Endothelial cell of umbilical vein (primary cell): Measurements from ENCODE around the gene SART3. TPM values are rescaled to one million over a fixed set of nuclear protein-coding genes. Genes with fewer than 3 reads are reported as not detected.

Experiments
- BruUV-seq: library from RNA; stranded (reverse); fragments of 400-500 nt; replicated peaks from 2 replicates; lab custom pipeline; 2021; lab: Mats Ljungman, UMichigan
- CTCF ChIA-PET: fragments of 300-600, 350-600 bp; sonication (Branson Sonifier 250); formaldehyde crosslinking; loops from one replicate; lab custom pipeline; 2021; ENCODE audit warnings: antibody characterized with exemption, inconsistent platforms; lab: Charles Lee
- POLR2A ChIA-PET: fragments of 300-600, 350-600 bp; sonication (Branson Sonifier 250); formaldehyde crosslinking; loops from one replicate; lab custom pipeline; 2021; ENCODE audit warnings: antibody characterized with exemption, inconsistent platforms; lab: Charles Lee
- DNase-seq: peaks from one replicate; pipeline ENCODE4 v3.0.0-alpha.2; 2011; ENCODE audit warnings: low read depth, low spot score
- FAIRE-seq: peaks from 2 replicates; lab custom pipeline; 2011; peaks lifted over from hg19 to GRCh38; lab: Jason Lieb, UNC
- H2AFZ ChIP-seq: 2 replicates; pipeline ENCODE4 v1.6.0; 2012; ENCODE audit warnings: low read depth, low read length, control low read depth, inconsistent platforms
- H3K27ac ChIP-seq: 2 replicates; pipeline ENCODE4 v1.5.1; 2011; ENCODE audit warnings: low read depth, mild to moderate bottlenecking, control low read depth, low read length, moderate library complexity; ENCODE audit not compliant: insufficient read depth
- H3K27me3 ChIP-seq, 2 experiments: 2 replicates each; pipeline versions ENCODE4 v1.6.0 to v1.6.1; 2011; ENCODE audit warnings: low read length in 2 of 2, mixed read lengths in 1 of 2; ENCODE audit not compliant: control insufficient read depth in 2 of 2, insufficient read depth in 2 of 2
- H3K36me3 ChIP-seq, 2 experiments: 2 replicates in 1 of 2; 3 replicates in 1 of 2; pipeline ENCODE4 v1.5.1; 2011; ENCODE audit warnings: low read length in 2 of 2, mild to moderate bottlenecking in 1 of 2, moderate library complexity in 1 of 2; ENCODE audit not compliant: control insufficient read depth in 2 of 2, insufficient read depth in 2 of 2; ENCODE audit errors: extremely low read depth in 1 of 2
- H3K4me1 ChIP-seq: 3 replicates; pipeline ENCODE4 v1.5.1; 2011; ENCODE audit warnings: mild to moderate bottlenecking, low read length; ENCODE audit not compliant: control insufficient read depth, insufficient read depth; ENCODE audit errors: extremely low read depth
- H3K4me2 ChIP-seq: 2 replicates; pipeline ENCODE4 v1.6.1; 2011; ENCODE audit warnings: low read length, control low read depth, mixed read lengths; ENCODE audit not compliant: insufficient read depth
- H3K4me3 ChIP-seq, 3 experiments: fragments of 200-600 bp in 1 of 3; sonication (generic), shearing (Covaris generic) in 1 of 3; replicated peaks in 1 of 3; 2 replicates each; pipeline ENCODE4 v1.5.1; 2011 to 2016; ENCODE audit warnings: control low read depth in 3 of 3, low read length in 3 of 3, mild to moderate bottlenecking in 2 of 3, inconsistent platforms in 1 of 3, low read depth in 1 of 3, moderate library complexity in 1 of 3; ENCODE audit not compliant: insufficient read depth in 1 of 3
- H3K79me2 ChIP-seq: 2 replicates; pipeline ENCODE4 v1.6.0; 2012; ENCODE audit warnings: low read length, inconsistent platforms; ENCODE audit not compliant: control insufficient read depth, insufficient read depth
- H3K9ac ChIP-seq: replicated peaks from 2 replicates; pipeline ENCODE3; 2011; ENCODE audit warnings: low read length, control low read depth; ENCODE audit not compliant: insufficient read depth; ENCODE audit errors: extremely low read depth
- H3K9me1 ChIP-seq: replicated peaks from 3 replicates; pipeline ENCODE4 v1.6.0; 2011; ENCODE audit warnings: mild to moderate bottlenecking, low read length; ENCODE audit not compliant: control insufficient read depth, insufficient read depth; ENCODE audit errors: extremely low read depth
- H3K9me3 ChIP-seq: replicated peaks from 2 replicates; pipeline ENCODE4 v1.5.1; 2012; ENCODE audit warnings: low read length, inconsistent platforms; ENCODE audit not compliant: control insufficient read depth, insufficient read depth
- H4K20me1 ChIP-seq: replicated peaks from 2 replicates; pipeline ENCODE3; 2011; ENCODE audit warnings: mild to moderate bottlenecking, low read length; ENCODE audit not compliant: control insufficient read depth, insufficient read depth; ENCODE audit errors: extremely low read depth
- FOS ChIP-seq: IDR thresholded peaks from 2 replicates; pipeline ENCODE4 v1.6.1; 2011; ENCODE audit warnings: mild to moderate bottlenecking, low read length, moderate library complexity, borderline replicate concordance; ENCODE audit not compliant: insufficient read depth
- GATA2 ChIP-seq: IDR thresholded peaks from 2 replicates; pipeline ENCODE4 v1.7.0; 2011; ENCODE audit warnings: low read depth, mild to moderate bottlenecking, moderate library complexity, mixed read lengths, low read length; ENCODE audit not compliant: insufficient read length, insufficient read depth
- MYC ChIP-seq: IDR thresholded peaks from one replicate; pipeline ENCODE4 v1.6.1; 2011; ENCODE audit warnings: mild to moderate bottlenecking, low read depth, low read length
- POLR2AphosphoS5 ChIP-seq: IDR thresholded peaks from 2 replicates; pipeline ENCODE4 v1.6.1; 2012; ENCODE audit warnings: low read depth, mild to moderate bottlenecking, control low read depth, low read length, moderate library complexity; ENCODE audit not compliant: insufficient read depth
- dilution Hi-C: fragments of 300-500 bp; cut with MboI; formaldehyde crosslinking; loops from one replicate; pipeline ENCODE4 v1.15.0; 2019; ENCODE audit warnings: low sequenced_read_pairs; ENCODE audit not compliant: extremely low pct_ligation_motif_present
- intact Hi-C: fragments of 100-400 bp; cut with micrococcal nuclease; formaldehyde crosslinking; loops from one replicate; pipeline ENCODE4 v1.10.0; 2022
- polyA plus RNA-seq, 4 experiments: library from polyadenylated mRNA; depleted of rRNA in 3 of 4; stranded (reverse) in 3 of 4; unstranded in 1 of 4; fragments of >200 nt; gene quantifications; 2 replicates each; pipeline versions ENCODE4 v1.2.1 to v1.2.3, GENCODE V29; 2011 to 2012; ENCODE audit warnings: missing spikeins in 1 of 4
- total RNA-seq: library from RNA; stranded (reverse); gene quantifications from 2 replicates; pipeline ENCODE4 v1.2.3, GENCODE V29; 2021
- TF ChIP-seq, protein P1 (sequence below), 2 donors: IDR thresholded peaks; 1 replicate in 1 of 2; 2 replicates in 1 of 2; pipeline ENCODE4 v1.5.1; 2011; ENCODE audit warnings: low read length in 2 of 2, mild to moderate bottlenecking in 2 of 2, moderate library complexity in 2 of 2, control low read depth in 1 of 2, inconsistent platforms in 1 of 2, low read depth in 1 of 2; ENCODE audit not compliant: insufficient read depth in 1 of 2; ENCODE audit errors: extremely low read depth in 1 of 2

Gene SART3
- total and polyA plus RNA-seq, 2 donors (not counting 3 experiments of a cell fraction or from before 2014, with no cell fraction given): 13.9 to 50.7 TPM

DNA sequence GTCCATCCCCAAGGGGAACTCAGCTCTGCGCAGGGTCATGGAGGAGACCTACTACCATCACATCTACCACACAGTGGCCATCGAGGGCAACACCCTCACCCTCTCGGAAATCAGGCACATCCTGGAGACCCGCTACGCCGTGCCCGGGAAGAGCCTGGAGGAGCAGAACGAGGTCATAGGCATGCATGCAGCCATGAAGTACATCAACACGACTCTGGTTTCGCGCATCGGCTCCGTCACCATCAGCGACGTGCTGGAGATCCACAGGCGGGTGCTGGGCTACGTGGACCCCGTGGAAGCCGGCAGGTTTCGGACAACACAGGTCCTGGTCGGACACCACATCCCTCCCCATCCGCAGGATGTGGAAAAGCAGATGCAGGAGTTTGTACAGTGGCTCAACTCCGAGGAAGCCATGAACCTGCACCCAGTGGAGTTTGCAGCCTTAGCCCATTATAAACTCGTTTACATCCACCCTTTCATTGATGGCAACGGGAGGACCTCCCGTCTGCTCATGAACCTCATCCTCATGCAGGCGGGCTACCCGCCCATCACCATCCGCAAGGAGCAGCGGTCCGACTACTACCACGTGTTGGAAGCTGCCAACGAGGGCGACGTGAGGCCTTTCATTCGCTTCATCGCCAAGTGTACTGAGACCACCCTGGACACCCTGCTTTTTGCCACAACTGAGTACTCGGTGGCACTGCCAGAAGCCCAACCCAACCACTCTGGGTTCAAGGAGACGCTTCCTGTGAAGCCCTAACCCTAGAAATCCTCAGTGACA lies 42.1 kb downstream of the SART3 start:
- Histone ChIP-seq H3K27ac (no peak overlapping the region), H2AFZ (no peak overlapping the region), H3K9me3 (no peaks in the 10 kb centered on the region), H3K79me2 (no peaks in the 10 kb centered on the region), H3K4me2 (no peak overlapping the region), H3K9me1 (no peaks in the 10 kb centered on the region), H3K4me1 (peaks cover 7% of the 10 kb centered on the region), H3K36me3 (peaks cover 10 to 50% of the 10 kb centered on the region in 2 experiments), H4K20me1 (no peaks in the 10 kb centered on the region), H3K4me3 (no peak overlapping the region), H3K9ac (no peak overlapping the region), H3K27me3 (no peaks in the 10 kb centered on the region)
- intact Hi-C loops (loop anchor here (5.0 to 10.0 kb wide), 4 partner anchors 98 to 1424 kb away; partner anchors contain the start of gene CRY1), dilution Hi-C loops (no loop called here)
- BruUV-seq: no TSS peak
- POLR2A ChIA-PET: no interaction called here
- TF ChIP-seq, protein P1, sequence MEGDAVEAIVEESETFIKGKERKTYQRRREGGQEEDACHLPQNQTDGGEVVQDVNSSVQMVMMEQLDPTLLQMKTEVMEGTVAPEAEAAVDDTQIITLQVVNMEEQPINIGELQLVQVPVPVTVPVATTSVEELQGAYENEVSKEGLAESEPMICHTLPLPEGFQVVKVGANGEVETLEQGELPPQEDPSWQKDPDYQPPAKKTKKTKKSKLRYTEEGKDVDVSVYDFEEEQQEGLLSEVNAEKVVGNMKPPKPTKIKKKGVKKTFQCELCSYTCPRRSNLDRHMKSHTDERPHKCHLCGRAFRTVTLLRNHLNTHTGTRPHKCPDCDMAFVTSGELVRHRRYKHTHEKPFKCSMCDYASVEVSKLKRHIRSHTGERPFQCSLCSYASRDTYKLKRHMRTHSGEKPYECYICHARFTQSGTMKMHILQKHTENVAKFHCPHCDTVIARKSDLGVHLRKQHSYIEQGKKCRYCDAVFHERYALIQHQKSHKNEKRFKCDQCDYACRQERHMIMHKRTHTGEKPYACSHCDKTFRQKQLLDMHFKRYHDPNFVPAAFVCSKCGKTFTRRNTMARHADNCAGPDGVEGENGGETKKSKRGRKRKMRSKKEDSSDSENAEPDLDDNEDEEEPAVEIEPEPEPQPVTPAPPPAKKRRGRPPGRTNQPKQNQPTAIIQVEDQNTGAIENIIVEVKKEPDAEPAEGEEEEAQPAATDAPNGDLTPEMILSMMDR (IDR thresholded peaks at IDR 0.05; ENCODE audit: extremely low read depth in 1 of 2, insufficient read depth in 1 of 2, low read depth in 1 of 2, low read length in 2 of 2): no peak
- TF ChIP-seq FOS (no peak), POLR2AphosphoS5 (peak; percentile 9), MYC (no peak), GATA2 (no peak)
- CTCF ChIA-PET: no interaction called here
- DNase-seq: no peak
- no peak for FAIRE-seq
